NAMALWA (cell line): ENCODE data around the gene GEMIN4.

ENCODE experiments used
- DNase-seq: peaks from one replicate; pipeline ENCODE4 v3.0.0-alpha.2; 2015; ENCODE audit warnings: low spot score

The GEMIN4 gene

DNA sequence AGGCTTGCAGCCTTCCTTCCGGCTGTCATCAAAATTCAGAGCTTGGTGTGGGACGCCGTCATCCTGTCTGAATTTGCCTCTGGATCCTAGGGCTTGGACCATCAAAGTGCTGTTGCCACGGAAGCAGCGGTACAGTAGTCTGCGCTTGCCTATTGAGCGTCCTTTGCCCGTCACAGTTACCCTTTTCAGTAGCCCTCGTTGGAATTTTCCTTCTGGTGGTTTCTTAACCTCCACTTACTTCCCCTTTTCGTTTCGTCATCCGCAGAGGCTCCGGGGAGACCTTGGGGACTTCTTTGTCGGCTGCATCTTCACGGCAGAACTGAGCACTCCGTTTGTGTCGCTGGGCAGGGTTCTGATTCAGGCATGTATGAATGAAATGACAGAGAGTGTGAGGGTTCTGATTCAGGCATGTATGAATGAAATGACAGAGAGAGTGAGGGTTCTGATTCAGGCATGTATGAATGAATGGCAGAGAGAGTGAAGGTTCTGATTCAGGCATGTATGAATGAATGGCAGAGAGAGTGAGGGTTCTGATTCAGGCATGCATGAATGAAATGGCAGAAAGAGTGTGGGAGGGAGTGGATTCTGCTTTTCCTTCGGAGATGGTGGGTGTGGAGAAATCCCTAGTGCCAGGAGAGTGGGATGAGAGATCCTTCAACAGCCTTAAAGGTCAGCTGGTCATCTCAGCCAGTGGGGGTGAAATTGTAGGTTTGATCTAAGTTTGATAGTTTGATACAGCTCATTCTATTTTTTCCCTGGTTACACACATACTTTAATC lies 11.6 kb downstream of the GEMIN4 start:
- DNase-seq = peak; percentile 80

DNA sequence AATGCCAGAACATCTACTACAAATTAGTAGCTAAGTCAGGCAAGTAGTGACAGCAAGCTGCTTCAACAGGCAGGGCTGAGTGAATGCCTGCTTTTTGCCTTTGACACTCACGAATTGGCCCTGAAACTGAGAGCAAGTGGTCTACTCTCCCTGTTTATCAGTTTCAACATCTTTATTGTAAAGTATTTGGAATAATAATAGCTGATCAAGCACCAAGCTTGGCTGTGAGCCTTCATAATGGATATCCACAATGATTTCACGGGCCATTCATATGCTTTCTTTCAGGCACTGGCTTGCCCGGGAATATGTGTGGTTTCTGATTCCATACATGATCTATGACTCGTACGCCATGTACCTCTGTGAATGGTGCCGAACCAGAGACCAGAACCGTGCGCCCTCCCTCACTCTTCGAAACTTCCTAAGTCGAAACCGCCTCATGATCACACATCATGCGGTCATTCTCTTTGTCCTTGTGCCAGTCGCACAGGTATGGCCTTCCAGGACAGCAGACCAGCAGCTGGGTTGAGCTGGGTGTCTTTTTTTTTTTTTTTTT lies 14.4 kb downstream of the GEMIN4 start:
- DNase-seq = no peak

DNA sequence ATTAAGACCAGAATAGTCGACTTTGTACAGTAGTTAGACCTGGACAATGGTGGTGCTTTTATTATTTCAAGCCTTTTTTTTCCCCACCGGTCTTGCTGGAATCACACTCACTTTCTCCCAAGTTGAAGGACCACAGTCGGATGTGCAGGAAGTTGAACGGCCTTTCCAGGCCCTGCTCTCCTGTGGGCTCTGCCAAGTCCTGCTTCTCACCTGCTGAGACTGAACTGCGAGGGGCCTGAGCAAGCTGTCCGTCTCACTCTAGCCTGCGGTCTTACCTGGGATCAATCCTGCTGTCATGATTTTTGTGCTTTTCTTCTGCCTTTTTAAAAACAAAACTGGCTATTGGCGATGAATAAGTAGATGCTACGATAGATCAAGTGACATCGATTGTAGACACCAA lies 18.3 kb downstream of the GEMIN4 start:
- no peak for DNase-seq

DNA sequence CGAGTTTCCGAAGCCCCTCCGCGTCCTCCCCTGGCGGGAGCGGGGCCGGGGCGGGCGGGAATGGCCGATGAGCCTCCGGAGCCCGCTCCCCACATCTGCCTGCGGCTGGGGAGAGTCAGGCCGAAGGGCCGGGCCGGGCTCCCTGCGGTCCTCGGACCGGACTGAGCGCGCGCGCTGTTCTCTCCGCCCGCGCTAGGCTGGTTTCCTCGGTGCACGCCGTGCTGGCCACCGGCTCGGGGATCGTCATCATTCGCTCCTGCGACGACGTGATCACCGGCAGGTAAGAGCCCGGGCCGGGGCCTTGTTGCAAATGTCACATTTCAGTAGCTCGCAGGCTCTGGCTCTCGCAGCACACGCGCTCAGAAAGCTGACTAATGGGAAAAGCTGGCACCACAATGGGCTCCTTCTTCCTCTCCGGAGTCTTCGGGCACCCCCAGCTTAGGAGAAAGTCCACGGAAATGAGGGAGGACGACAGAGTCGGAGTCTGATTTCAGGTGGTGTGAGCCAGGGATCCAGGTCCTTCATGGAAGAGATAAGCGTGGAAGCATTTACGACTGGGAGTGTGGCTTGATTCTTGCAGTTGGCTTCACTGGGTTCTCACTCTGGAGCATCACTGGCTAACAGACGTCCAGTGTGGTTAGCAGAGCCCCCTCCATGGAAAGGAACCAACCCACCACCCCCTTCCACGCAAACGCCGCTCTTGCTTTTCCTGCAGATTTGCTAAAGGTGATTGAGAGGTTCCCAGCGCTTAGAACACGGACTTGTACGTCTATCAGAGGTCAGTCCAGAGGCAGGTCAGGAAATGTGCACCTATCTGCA lies 19.0 kb downstream of the GEMIN4 start:
- no peak for DNase-seq

DNA sequence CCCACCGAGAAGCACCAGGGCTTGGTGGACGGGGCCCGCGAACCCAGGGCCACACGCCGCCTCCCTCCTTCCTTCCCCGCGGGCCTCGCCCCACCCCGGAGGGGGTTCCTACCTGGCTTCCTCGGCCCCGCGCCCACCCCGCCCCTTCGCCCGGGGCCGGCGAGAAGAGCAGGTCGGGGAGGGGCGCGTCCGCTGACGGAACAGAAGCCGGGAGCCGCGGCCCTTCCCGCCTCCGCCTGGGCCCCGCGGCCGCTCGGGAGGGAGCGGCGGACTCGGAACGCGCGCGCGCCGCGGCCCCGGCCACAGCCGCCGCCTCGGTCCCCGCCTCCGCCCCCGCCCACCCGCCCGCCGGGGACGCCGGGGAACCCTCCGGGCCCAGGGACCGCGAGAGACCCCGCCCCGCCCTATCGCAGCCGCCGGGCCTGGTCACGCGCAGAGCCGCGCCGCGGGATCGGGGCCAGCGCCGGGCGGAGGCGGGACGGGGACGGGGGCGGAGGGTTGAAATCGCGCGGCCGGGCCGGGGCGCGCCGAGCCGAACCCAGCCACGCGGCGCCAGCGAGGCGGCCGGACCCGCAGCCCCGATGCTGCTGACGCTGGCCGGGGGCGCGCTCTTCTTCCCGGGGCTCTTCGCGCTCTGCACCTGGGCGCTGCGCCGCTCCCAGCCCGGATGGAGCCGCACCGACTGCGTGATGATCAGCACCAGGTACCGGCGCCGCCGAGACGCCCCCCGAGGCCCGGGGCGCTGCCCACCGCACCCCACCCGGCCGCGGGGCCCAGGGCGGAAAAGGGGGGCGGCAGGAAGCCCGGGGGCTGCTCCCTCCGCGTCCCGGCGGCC lies 19.8 kb downstream of the GEMIN4 start, which contains the start of gene TLCD3A:
TLCD3A (plus strand) TSS at position 530 of the 835 bp plus-strand sequence; CDS start at position 582, 52 bp downstream.
- no peak for DNase-seq

DNA sequence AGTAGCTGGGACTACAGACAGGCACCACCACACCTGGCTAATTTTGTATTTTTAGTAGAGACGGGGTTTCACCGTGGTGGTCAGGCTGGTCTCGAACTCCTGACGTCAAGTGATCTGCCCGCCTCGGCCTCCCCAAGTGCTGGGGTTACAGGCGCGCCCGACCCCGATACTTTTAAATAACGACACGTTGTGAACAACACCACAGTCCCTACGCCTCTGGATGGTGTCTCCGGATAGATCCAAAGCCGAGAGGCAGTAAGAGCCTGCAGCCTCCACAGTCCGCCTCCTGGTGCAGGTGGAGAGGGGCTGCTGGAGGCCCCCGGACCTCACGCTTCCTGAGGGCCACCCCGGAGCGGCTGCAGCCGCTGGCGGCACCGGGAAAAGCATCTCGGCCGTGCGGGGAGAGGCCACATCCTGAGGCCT lies 20.4 kb downstream of the GEMIN4 start:
- DNase-seq = no peak

DNA sequence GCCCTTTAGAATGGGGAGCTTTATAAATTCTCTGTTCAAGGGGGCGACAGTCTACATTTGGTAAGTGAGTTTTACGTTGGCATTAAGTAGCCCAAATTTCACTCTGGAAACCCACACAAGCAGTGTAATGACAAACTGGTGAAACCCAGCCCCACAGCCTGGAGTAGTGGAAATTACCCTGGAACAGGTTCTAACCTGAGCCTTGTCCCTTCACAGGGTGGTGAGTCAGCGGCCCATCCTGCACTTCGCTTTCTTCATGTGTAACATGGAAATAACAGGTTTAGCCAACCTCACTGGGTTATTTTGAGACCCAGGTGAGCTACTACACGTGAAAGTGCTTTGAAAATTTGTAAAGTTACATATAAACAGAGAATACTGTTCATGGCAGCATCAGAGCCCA lies 23.2 kb downstream of the GEMIN4 start:
- no peak for DNase-seq

DNA sequence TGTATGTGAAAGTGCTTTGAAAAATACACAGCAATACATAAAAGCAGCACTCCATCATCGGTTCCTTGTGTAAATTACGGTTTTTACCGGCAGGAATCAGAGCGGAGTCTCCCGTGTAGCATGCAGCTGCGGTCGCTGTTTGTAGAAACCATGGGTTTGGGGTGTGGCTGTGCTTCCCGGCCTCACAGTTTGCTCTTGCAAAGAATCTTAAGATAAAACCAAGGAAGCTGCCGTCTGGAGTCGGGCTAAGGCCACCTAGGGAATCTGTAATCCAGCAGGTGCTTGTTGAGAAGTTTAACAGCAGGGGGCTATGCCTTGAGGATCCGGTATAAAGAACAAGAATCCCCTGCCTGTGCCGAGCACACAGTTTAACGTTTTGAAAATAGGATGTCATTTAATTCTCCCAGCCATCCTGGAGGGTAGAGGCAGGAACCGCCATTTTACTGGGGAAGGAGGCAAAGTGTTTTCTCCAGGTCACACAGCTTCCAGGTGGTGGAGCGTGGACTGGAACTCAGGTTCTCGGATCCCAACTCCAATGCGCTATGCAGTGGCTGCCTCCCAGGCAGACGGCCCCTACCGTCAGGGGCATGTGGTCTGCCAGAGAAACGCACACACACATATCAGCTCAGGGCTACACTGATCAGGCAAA lies 25.7 kb downstream of the GEMIN4 start:
- no peak for DNase-seq

DNA sequence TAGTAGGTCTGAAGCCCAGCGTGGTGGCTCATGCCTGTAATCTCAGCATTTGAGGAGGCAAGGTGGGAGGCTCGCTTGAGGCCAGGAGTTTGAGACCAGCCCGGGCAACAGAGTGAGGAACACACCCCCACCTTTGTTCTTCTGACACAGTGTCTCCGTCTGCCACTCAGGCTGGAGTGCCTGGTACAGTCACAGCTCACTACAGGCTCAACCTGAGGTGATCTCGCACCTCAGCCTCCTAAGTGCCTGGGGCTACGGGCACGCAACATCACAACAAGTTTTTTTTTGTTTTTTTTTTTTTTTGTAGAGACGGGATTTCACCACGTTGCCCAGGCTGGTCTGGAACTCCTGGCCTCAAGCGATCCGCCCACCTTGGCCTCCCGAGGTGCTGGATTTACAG lies 26.3 kb downstream of the GEMIN4 start:
- DNase-seq = no peak

DNA sequence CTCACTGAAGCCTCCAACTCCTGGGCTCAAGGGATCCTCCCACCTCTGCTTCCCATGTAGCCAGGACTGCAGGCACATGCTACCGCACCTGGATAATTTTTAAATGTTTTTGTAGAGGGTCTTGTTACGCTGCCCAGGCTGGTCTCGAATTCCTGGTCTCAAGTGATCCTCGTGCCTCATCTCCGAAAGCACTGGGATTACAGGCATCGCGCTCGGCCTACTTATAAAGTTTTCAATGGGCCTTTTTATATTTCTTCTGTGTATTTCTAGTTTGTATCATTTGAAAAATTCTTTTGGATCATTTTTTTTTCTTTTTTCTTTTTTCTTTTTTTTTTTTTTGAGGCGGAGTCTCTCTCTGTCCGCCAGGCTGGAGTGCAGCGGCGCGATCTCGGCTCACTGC lies 27.0 kb downstream of the GEMIN4 start:
- no peak for DNase-seq

DNA sequence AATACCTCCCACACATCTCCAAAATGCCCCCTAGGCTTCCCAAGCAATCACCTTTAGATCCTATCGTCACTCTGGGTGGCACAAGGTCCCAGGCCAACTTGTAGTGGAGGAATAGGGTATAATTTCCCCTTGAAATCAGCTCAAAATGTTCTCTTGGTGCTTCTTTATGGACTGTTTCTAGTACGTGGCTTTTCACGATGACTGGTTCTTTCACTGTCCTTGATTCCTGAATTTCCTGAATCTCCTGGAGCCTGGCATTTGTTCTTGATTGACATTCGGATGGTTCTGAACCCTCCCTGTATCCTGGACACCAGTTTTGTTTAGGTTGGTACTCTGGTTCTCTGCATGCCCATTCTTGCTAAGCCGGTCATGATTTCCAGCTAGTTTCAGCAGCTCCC lies 30.5 kb downstream of the GEMIN4 start:
- DNase-seq = no peak

DNA sequence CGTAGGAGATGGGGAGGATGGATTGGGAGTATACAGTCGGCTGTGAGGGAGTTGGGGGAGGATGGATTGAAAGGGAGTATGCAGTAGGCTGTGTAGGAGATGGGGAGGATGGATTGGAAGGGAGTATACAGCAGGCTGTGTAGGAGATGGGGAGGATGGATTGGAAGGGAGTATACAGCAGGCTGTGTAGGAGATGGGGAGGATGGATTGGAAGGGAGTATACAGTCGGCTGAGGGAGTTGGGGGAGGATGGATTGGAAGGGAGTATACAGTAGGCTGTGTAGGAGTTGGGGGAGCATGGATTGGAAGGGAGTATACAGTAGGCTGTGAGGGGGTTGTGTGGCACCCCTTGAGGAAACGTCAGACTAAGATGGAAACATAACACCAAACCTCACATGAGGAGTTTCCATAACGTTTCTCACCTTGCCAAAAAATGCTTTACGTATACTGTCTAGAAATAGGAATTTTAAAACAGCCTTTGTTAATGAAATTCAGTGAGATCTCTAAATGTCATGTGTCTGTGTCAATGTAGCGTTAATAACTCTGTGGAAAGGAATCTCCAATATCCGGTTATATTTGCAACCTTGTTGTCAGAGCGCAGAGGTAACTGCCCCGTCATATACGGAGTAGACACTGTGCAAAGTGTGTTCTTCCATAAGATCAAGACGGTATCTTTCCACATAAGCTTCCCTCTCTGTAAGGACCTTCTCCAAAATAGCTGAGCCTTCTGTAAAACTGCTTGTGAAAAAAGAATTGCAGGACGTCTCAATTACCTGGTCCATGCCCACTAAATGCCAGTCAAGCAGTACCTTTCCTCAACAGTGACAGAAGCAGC lies 31.1 kb downstream of the GEMIN4 start:
- no peak for DNase-seq

DNA sequence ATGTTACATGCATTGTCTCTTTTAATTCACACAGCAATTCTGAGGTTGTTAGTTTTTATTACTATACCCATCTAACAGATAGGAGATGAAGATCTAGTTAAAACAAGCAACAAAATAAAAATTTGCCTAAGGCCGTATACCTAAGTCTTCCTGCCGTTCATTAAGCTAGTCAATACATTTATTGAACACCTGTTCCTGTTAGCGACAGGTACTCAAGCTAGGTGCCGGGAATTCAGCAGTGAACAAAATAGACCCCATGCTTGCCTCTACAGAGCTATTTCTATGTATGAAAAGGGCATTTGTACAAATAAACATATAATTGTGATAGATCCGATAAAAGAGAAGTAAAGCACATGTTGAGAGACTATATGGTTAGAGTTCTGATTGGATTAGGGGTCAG lies 34.0 kb downstream of the GEMIN4 start:
- no peak for DNase-seq

DNA sequence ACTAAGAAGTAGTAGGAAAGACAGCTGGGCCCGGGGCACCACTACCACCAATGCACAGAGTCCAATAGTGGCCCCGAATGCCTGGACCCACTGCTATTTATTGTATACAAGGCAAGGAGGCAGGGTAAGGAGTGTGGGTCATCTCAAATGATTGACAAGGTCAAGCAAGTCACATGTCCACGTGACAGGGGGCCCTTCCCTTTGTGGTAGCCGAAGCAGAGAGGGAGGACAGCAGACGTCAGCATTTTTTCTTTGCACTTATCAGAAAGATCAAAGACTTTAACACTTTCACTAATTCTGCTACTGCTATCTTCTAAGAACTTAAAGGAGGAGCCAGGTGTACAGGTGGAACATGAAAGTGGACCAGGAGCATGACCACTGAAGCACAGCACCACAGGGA lies 43.9 kb downstream of the GEMIN4 start:
- DNase-seq = no peak

DNA sequence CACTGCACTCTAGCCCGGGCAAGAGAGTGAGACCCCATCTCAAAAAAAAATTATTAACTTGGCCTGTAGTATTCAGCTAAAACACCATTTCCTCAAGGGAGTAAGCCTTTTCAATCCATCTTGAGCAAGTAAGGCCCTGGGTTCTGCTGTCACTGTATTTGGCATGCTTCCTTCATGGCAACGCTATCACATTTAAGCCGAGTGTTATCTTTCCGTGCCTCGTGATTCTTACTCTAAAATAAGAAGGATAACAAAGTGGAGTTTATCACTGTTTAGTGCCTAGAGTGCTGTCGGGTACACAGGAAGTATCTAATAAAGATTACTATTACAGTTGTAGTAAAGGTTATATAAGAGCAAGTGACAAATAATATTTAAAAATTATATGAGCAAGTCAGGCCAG lies 46.2 kb downstream of the GEMIN4 start:
- no peak for DNase-seq

DNA sequence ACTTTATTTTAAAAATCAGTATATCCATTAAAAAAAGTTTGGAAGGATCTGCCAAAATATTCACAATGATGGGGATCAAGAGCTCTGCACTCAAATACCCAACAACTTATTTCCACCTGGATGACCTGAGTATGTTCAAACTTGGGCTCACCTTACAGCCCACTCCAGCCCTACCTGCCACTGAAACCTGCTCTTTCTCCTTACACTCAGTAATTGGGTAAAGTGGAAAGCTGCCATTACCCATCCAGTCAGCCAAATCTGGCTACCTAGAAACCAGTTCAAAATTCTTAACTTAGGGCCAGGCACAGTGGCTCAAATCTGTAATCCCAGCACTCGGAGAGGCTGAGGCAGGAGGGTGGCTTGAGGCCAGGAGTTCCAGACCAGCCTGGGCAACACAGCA lies 47.1 kb downstream of the GEMIN4 start:
- DNase-seq = no peak

DNA sequence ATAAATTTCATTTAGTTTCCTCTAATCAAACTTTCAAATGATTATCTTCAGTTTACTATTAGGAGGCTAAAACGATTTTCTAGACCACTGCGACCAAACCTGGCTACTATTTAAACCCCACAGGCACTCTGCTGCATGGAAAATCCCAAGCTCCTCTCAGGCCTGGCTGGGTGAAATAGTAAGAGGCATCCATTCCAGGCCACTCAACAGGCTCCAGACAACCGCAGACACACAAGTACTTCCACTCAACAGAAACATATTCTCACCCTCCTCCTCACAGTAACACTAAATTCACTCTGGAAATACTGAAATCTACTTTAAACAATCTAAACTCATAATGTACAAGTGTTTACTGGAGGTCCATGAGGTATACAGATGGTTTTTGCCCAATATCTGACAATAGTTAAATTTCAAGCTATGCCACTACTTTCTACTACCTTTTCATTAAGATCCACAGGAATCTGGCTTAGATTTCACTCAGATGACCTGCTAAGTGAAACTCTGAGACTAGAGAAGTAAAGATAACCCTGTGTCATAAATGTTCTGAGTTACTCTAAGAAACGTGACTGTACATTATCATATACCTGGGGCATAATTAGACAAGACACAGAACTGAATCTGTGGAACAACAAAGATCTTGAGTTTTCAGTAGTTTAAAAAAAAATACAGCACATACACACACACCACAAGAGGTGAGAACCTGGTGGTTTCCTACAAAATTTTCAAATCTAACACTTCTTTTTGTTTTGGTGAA lies 47.8 kb downstream of the GEMIN4 start:
- DNase-seq = no peak

DNA sequence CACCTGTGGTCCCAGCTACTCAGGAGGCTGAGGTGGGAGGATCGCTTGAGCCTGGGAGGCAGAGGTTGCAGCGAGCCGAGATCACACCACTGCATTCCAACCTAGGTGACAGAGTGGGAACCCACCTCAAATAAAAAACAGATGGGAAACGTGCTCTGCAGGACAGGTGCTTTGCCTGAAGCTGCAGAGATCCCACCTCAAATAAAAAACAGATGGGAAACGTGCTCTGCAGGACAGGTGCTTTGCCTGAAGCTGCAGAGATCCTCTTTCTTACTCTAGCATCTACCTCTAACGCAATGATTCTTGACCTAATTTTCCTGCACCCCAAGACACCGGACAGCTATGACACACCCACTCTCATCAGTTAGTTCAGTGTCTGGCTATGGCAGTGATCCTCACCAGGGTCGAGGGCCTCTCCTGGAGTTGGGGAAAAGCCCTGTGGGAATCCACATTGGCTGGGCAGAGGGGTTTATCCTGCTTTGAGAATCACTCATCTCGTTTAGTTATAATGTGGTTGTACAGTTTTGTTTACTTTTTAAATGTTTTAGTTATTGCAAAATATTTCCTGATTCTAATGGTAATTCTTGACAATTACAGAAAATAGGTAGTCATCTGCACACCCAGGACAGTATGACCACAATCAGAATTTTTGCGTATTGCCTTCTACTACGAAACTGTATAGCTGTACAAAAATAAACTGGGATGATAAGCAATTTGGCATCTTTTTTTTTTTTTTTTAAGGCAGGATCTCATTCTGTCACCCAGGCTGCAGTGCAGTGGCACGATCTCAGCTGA lies 48.8 kb downstream of the GEMIN4 start:
- DNase-seq = no peak

DNA sequence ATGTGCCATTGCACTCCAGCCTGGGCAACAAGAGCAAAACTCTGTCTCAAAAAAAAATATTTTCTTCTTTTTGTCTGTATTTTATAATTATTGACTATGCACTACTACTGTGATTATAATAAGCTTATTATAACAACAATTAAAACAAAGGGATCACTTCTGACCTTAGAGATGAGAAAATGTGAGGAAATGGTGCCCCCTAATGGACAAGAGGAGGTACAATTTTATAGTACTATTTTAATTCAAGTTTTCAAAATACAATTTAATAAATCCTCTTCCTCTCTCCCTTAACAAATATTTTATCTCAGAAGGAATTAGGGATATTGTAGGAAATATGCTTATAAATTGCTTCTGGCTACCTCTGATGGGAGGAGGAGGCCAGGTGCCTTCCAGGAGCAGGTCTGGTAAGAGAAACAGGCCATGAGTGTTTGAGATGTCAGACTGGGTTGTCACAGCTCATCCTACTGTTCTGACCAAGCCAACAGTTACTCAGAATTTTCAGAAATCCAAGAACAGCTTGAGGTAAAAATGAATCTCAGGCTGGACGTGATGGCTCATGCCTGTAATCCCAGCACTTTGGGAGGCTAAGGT lies 51.5 kb downstream of the GEMIN4 start:
- DNase-seq = peak; percentile 34
